H1 (cell line): Measurements from ENCODE around the gene PDIA5.

Source experiments
- CHD1 ChIP-seq: IDR thresholded peaks from 2 replicates; pipeline ENCODE4 v1.6.1; 2012; ENCODE audit warnings: low read depth, low read length, improper control_type of control experiment
- EP300 ChIP-seq, 2 experiments: IDR thresholded peaks; 1 replicate in 1 of 2; 2 replicates in 1 of 2; pipeline ENCODE4 v1.6.1; 2011 to 2012; ENCODE audit warnings: low read depth in 2 of 2, low read length in 2 of 2, mild to moderate bottlenecking in 2 of 2, borderline replicate concordance in 1 of 2, inconsistent platforms in 1 of 2, moderate library complexity in 1 of 2
- NRF1 ChIP-seq: IDR thresholded peaks from 2 replicates; pipeline ENCODE4 v1.6.1; 2011; ENCODE audit warnings: mild to moderate bottlenecking, low read depth, low read length, improper control_type of control experiment
- RAD21 ChIP-seq, 2 experiments: IDR thresholded peaks in 1 of 2; conservative IDR thresholded peaks in 1 of 2; 2 replicates each; pipeline ENCODE4 v1.6.1; 2011; ENCODE audit warnings: low read depth in 2 of 2, low read length in 2 of 2, improper control_type of control experiment in 1 of 2, inconsistent platforms in 1 of 2, mild to moderate bottlenecking in 1 of 2, moderate library complexity in 1 of 2
- ZNF274 ChIP-seq: IDR thresholded peaks from 2 replicates; pipeline ENCODE4 v1.7.0; 2012; ENCODE audit warnings: low read length, borderline replicate concordance; ENCODE audit errors: extremely low read depth
- TF ChIP-seq, protein P1 (sequence below), 3 experiments: IDR thresholded peaks; 1 replicate in 2 of 3; 2 replicates in 1 of 3; pipeline versions ENCODE4 v1.5.1 to v1.6.1; 2011; ENCODE audit warnings: low read length in 3 of 3, mild to moderate bottlenecking in 3 of 3, inconsistent platforms in 2 of 3, low read depth in 1 of 3, moderate library complexity in 1 of 3; ENCODE audit not compliant: insufficient read depth in 1 of 3; ENCODE audit errors: control extremely low read depth in 1 of 3

DNA sequence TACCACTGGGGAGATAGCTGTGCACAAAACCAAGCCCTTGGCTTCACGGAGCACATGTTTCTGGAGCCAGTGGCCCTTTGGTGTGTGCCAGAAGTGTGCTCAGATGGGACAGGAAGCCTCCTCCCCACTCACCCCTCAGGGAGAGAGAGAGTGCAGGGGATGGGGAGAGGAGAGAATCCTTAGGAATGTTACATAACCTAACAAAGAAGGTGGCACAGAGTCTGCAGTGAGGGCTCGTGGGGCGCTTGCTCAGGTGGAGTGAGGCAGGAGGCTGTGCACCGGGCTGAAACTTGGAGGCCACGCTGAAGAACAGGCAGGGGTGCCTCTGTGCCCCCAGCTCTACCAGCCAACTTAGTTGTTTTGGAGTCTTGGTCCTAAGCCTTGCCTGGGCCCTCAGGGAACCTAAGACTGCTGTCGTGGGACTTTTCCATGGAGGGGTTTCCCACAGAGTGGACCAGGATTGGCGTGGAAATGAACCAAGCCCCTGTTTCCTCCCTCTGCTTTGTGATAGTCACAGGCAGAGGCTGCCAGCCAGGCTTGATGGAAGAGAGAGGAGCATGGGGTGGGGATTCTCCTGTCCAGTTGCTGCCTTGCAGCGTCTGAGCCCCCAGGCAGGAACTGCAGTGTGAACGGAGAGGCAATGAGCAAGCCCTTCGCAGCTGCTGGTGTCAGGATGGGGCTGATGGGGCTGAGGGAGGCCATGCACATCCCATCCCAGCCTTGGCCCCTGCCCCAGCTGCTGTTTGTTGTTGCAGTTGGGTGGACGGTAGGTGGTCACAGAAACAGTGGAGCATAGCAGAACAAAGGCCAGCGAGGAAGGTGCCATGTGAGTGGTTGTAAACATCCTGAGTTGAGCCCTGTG lies 32.7 kb downstream of the PDIA5 start:
- TF ChIP-seq NRF1 (no peak), EP300 (IDR thresholded peaks at IDR 0.05; ENCODE audit: borderline replicate concordance in 1 of 2, low read depth in 2 of 2, low read length in 2 of 2) (no peak), RAD21 (IDR thresholded peaks at IDR 0.05 in 1 of 2, conservative IDR thresholded peaks at IDR 0.05 in 1 of 2; ENCODE audit: low read depth in 2 of 2, low read length in 2 of 2) (no peak), CHD1 (no peak), ZNF274 (no peak)
- TF ChIP-seq, protein P1, sequence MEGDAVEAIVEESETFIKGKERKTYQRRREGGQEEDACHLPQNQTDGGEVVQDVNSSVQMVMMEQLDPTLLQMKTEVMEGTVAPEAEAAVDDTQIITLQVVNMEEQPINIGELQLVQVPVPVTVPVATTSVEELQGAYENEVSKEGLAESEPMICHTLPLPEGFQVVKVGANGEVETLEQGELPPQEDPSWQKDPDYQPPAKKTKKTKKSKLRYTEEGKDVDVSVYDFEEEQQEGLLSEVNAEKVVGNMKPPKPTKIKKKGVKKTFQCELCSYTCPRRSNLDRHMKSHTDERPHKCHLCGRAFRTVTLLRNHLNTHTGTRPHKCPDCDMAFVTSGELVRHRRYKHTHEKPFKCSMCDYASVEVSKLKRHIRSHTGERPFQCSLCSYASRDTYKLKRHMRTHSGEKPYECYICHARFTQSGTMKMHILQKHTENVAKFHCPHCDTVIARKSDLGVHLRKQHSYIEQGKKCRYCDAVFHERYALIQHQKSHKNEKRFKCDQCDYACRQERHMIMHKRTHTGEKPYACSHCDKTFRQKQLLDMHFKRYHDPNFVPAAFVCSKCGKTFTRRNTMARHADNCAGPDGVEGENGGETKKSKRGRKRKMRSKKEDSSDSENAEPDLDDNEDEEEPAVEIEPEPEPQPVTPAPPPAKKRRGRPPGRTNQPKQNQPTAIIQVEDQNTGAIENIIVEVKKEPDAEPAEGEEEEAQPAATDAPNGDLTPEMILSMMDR (IDR thresholded peaks at IDR 0.05; ENCODE audit: control extremely low read depth in 1 of 3, insufficient read depth in 1 of 3, low read depth in 1 of 3, low read length in 3 of 3) = no peak
